Measurements from ENCODE around the gene TMPRSS3. TPM values are rescaled to one million over a fixed set of nuclear protein-coding genes. Genes with fewer than 3 reads are reported as not detected.

Gene TMPRSS3
- total and polyA plus RNA-seq, 9 of the 15 experiments (the other 6 are each of a cell fraction or from before 2014, with no cell fraction given): 0.07 TPM; not detected in 8

GRCh38 chr21:42414928-42415769 is 19.3 kb upstream of the TMPRSS3 start (continued):
- TF ChIP-seq USF1 (CRISPR knock-in tag; IDR thresholded peaks at IDR 0.05) (no peak), ARID1B (IDR thresholded peaks at IDR 0.05) (no peak), ATF7 (IDR thresholded peaks at IDR 0.05) (0 out of 2 replicates have a peak, but pooled peaks have one; percentile 30), SP2 (IDR thresholded peaks at IDR 0.05; ENCODE audit: extremely low read depth, low read depth, low read length, poor library complexity, severe bottlenecking) (no peak), ZNF311 (CRISPR knock-in tag; IDR thresholded peaks at IDR 0.05) (no peak), ATF3 (IDR thresholded peaks at IDR 0.05) (peak; percentile 87), ATF3 (CRISPR knock-in tag; conservative IDR thresholded peaks at IDR 0.05) (no peak), TCF3 (CRISPR knock-in tag; IDR thresholded peaks at IDR 0.05) (no peak), BRD4 (IDR thresholded peaks at IDR 0.05) (no peak), ETV5 (CRISPR knock-in tag; IDR thresholded peaks at IDR 0.05; ENCODE audit: low read depth) (no peak), BRCA1 (IDR thresholded peaks at IDR 0.05) (no peak), BRCA1 (CRISPR knock-in tag; IDR thresholded peaks at IDR 0.05) (no peak), ZNF766 (CRISPR knock-in tag; conservative IDR thresholded peaks at IDR 0.05) (no peak), GATAD2B (IDR thresholded peaks at IDR 0.05; ENCODE audit: borderline replicate concordance) (no peak), EGR1 (conservative IDR thresholded peaks at IDR 0.05) (peak; percentile 61; the same call in 1 of the 2 replicates), TRIM24 (IDR thresholded peaks at IDR 0.05) (no peak), NFIC (IDR thresholded peaks at IDR 0.05) (no peak), ZC3H8 (IDR thresholded peaks at IDR 0.05) (no peak), BRF2 (IDR thresholded peaks at IDR 0.05; ENCODE audit: borderline replicate concordance, insufficient read depth, insufficient read length) (no peak), ATF4 (CRISPR knock-in tag; IDR thresholded peaks at IDR 0.05) (no peak), PTBP1 (IDR thresholded peaks at IDR 0.05; ENCODE audit: low read depth, low read length) (no peak), JUND (IDR thresholded peaks at IDR 0.05; ENCODE audit: borderline replicate concordance, low read depth, low read length) (peak; percentile 89), JUND (tag; IDR thresholded peaks at IDR 0.05; ENCODE audit: borderline replicate concordance, low read depth, low read length) (peak; percentile 72; the same call in 2 of the 3 replicates), L3MBTL2 (IDR thresholded peaks at IDR 0.05) (no peak), ATF1 (CRISPR knock-in tag; IDR thresholded peaks at IDR 0.05) (no peak), ATF1 (tag; IDR thresholded peaks at IDR 0.05) (peak; percentile 85), TBP (optimal IDR thresholded peaks at IDR 0.05; ENCODE audit: low read depth, low read length) (no peak), JUN (IDR thresholded peaks at IDR 0.05; ENCODE audit: borderline replicate concordance, low read depth, low read length) (peak; percentile 83), JUN (CRISPR knock-in tag; IDR thresholded peaks at IDR 0.05; ENCODE audit: borderline replicate concordance) (no peak), HDGF (IDR thresholded peaks at IDR 0.05) (no peak)
